Kidney (tissue), 14 donors: ENCODE results near the gene TSACC. TPM values are rescaled to one million over a fixed set of nuclear protein-coding genes. Genes with fewer than 3 reads are reported as not detected.
"Not testable (repeated sequence)": the region's sequence is repeated elsewhere in the genome, so short reads cannot be mapped to it uniquely, and the experiment has no call there.

Experiments
- DNase-seq, 5 donors: peaks; one replicate each; pipeline ENCODE4 v3.0.0-alpha.2; 2013 to 2020
- FAIRE-seq: peaks from 2 replicates; lab custom pipeline; 2012; peaks lifted over from hg19 to GRCh38; lab: Jason Lieb, UNC
- H3K27ac ChIP-seq, 2 donors: one replicate each; pipeline ENCODE4 v1.7.0; 2013; ENCODE audit warnings: low read depth in 2 of 2, low read length in 2 of 2, inconsistent platforms in 1 of 2
- H3K27me3 ChIP-seq: one replicate; pipeline ENCODE4 v1.7.1; 2013; ENCODE audit warnings: low read length, inconsistent platforms; ENCODE audit not compliant: control insufficient read depth, insufficient read depth
- H3K36me3 ChIP-seq, 3 donors: one replicate each; pipeline versions ENCODE4 v1.7.0 to v1.7.1; 2013; ENCODE audit warnings: low read length in 3 of 3, control low read depth in 1 of 3, inconsistent platforms in 1 of 3; ENCODE audit not compliant: insufficient read depth in 3 of 3, control insufficient read depth in 2 of 3
- H3K4me1 ChIP-seq, 3 donors: one replicate each; pipeline versions ENCODE4 v1.7.0 to v1.7.1; 2013; ENCODE audit warnings: low read length in 3 of 3, inconsistent platforms in 1 of 3, low read depth in 1 of 3; ENCODE audit not compliant: control insufficient read depth in 2 of 3, insufficient read depth in 2 of 3
- H3K4me3 ChIP-seq, 3 donors: one replicate each; pipeline versions ENCODE4 v1.7.0 to v1.8.1; 2013; ENCODE audit warnings: low read length in 3 of 3, control low read depth in 1 of 3, inconsistent platforms in 1 of 3
- H3K9ac ChIP-seq, 3 donors: one replicate each; pipeline versions ENCODE4 v1.7.0 to v1.7.1; 2013; ENCODE audit warnings: low read length in 3 of 3, control low read depth in 1 of 3, inconsistent platforms in 1 of 3
- H3K9me3 ChIP-seq, 3 donors: one replicate each; pipeline versions ENCODE4 v1.7.0 to v1.7.1; 2013; ENCODE audit warnings: low read length in 3 of 3, control low read depth in 1 of 3, inconsistent platforms in 1 of 3; ENCODE audit not compliant: control insufficient read depth in 2 of 3, insufficient read depth in 1 of 3
- CTCF ChIP-seq: IDR thresholded peaks from 3 replicates; pipeline ENCODE4 v1.5.1; 2012; ENCODE audit warnings: mild to moderate bottlenecking, moderate library complexity, borderline replicate concordance; ENCODE audit not compliant: insufficient read depth; ENCODE audit errors: extremely low read depth
- intact Hi-C: fragments of 100-400 bp; cut with DNase I; formaldehyde crosslinking; loops from one replicate; pipeline ENCODE4 v1.11.1; 2022
- polyA plus RNA-seq: library from polyadenylated mRNA; stranded (reverse); fragments of 350-450 nt; fragmentation: Illumina TruSeq; extraction: RNeasy Lipid Tissue Mini Kit (QIAGEN cat#74804); gene quantifications from one replicate; pipeline ENCODE4 v1.2.3, GENCODE V29; 2014; ENCODE audit warnings: low read depth, low replicate concordance; ENCODE audit not compliant: insufficient read depth
- total RNA-seq: library from RNA; stranded (reverse); fragmentation: NEBNext Ultra II Directional; extraction: Animal tissue kit (Norgen Biotek cat#: 25700); gene quantifications from one replicate; pipeline ENCODE4 v1.2.1, GENCODE V29; 2021
- donor health status: control.
- donor health status: control.
- donor health status: control.
- donor health status: control.
- donor health status: control.
- donor health status: DM: yes; HTN: yes; CAD: no.
- donor health status: Normal renal cell carcinoma (clear cell type).

TSACC gene
- total and polyA plus RNA-seq, 2 donors from 2014 or later: 1.1 TPM; not detected in 1

GRCh38 chr1:156320560-156320959 is 17.8 kb upstream of the TSACC start:
- Histone ChIP-seq H3K4me1 (no peaks in the 10 kb centered on the region), H3K27ac (no peak overlapping the region), H3K27me3 (no peaks in the 10 kb centered on the region), H3K4me3 (no peak overlapping the region), H3K36me3 (peaks cover 21 to 60% (median 50%) of the 10 kb centered on the region in 3 donors), H3K9ac (no peak overlapping the region), H3K9me3 (no peaks in the 10 kb centered on the region)
- DNase-seq (no peak), FAIRE-seq (no peak)
- no peak for TF ChIP-seq CTCF
- intact Hi-C loops: no loop called here

GRCh38 chr1:156323179-156323578 is 15.1 kb upstream of the TSACC start:
- FAIRE-seq, H3K9ac ChIP-seq, H3K4me1 ChIP-seq, intact Hi-C loops, DNase-seq, H3K9me3 ChIP-seq, H3K27me3 ChIP-seq, H3K4me3 ChIP-seq, H3K27ac ChIP-seq: not testable (repeated sequence)
- peaks cover 17 to 40% (median 35%) of the 10 kb centered on the region in 3 donors for H3K36me3 ChIP-seq

- H3K9ac ChIP-seq: peak overlapping the region in 1 of 3 donors; percentile 62
- H3K4me1 ChIP-seq: peaks cover 0 to 11% (median 6%) of the 10 kb centered on the region in 3 donors
- H3K27me3 ChIP-seq: no peaks in the 10 kb centered on the region
- H3K36me3 ChIP-seq: peaks cover 3 to 28% (median 13%) of the 10 kb centered on the region in 3 donors
- FAIRE-seq (no peak), DNase-seq (no peak)
- no peaks in the 10 kb centered on the region for H3K9me3 ChIP-seq
- no peak overlapping the region for H3K27ac ChIP-seq
- H3K4me3 ChIP-seq: peak overlapping the region in 2 of 3 donors; percentile 36 to 84
- TF ChIP-seq CTCF: no peak
- intact Hi-C loops: no loop called here
Measured at GRCh38 chr1:156336242-156336641, 2.1 kb upstream of the TSACC start.

GRCh38 chr1:156337052-156337887 is 1.1 kb upstream of the TSACC start:
- H3K4me3 ChIP-seq: peak overlapping the region; percentile 84 to 97 (median 92)
- peaks cover 3 to 28% (median 11%) of the 10 kb centered on the region in 3 donors for H3K36me3 ChIP-seq
- FAIRE-seq (no peak), DNase-seq (no peak)
- no peaks in the 10 kb centered on the region for H3K9me3 ChIP-seq
- peak overlapping the region; percentile 82 to 85 for H3K27ac ChIP-seq
- intact Hi-C loops: no loop called here
- peak overlapping the region; percentile 41 to 90 (median 52) for H3K9ac ChIP-seq
- peaks cover 0 to 11% (median 6%) of the 10 kb centered on the region in 3 donors for H3K4me1 ChIP-seq
- no peak for TF ChIP-seq CTCF
- no peaks in the 10 kb centered on the region for H3K27me3 ChIP-seq
